ENCODE data around the gene SAMD5.

The SAMD5 gene

DNA sequence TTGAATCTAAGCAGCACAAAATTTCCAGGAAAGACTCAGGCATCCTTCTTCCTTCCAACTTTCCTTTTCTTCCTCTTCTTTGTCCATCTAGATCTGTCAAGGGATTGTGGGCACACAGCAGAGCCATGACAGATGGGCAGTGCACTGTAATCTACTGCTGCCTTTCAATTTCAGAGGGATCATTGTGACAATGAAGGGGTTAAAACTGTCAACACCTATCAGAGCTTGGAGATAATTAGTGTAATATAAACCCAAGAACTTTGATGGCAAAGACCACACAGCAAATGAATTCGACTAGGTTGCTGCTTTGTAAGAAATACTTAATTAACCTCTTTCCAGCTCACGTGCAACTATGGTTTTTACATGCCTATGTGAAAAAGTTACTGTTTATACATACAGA, 55.0 kb downstream of the SAMD5 start:
- no peak for DNase-seq (ENCODE audit: low read depth)
- TF ChIP-seq, protein P1, sequence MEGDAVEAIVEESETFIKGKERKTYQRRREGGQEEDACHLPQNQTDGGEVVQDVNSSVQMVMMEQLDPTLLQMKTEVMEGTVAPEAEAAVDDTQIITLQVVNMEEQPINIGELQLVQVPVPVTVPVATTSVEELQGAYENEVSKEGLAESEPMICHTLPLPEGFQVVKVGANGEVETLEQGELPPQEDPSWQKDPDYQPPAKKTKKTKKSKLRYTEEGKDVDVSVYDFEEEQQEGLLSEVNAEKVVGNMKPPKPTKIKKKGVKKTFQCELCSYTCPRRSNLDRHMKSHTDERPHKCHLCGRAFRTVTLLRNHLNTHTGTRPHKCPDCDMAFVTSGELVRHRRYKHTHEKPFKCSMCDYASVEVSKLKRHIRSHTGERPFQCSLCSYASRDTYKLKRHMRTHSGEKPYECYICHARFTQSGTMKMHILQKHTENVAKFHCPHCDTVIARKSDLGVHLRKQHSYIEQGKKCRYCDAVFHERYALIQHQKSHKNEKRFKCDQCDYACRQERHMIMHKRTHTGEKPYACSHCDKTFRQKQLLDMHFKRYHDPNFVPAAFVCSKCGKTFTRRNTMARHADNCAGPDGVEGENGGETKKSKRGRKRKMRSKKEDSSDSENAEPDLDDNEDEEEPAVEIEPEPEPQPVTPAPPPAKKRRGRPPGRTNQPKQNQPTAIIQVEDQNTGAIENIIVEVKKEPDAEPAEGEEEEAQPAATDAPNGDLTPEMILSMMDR (IDR thresholded peaks at IDR 0.05; ENCODE audit: low read depth, low read length, missing control alignments), result no peak
- H3K4me3 ChIP-seq (ENCODE audit: low read depth, low read length), result no peak overlapping the region

DNA sequence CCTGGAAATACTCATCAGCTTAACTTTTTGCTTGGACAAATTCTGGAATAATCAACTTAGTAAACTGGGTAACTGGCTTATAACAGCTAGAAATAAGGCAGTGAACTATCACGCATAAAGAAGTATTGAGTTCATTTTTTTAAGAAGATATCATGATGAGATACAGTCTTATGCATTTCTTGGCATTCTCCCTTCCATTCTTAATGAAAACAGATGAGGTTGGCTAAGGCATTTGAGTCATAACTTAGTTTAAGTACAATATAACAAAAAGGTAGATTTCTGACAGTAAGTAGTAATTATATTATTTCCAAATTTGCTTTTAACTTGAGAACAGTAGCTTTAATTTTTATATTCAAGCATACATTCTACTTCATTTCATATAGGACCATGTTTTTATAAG, 56.1 kb downstream of the SAMD5 start:
- H3K4me3 ChIP-seq (ENCODE audit: low read depth, low read length), result no peak overlapping the region
- TF ChIP-seq, protein P1 (IDR thresholded peaks at IDR 0.05; ENCODE audit: low read depth, low read length, missing control alignments), result no peak
- DNase-seq (ENCODE audit: low read depth), result no peak

DNA sequence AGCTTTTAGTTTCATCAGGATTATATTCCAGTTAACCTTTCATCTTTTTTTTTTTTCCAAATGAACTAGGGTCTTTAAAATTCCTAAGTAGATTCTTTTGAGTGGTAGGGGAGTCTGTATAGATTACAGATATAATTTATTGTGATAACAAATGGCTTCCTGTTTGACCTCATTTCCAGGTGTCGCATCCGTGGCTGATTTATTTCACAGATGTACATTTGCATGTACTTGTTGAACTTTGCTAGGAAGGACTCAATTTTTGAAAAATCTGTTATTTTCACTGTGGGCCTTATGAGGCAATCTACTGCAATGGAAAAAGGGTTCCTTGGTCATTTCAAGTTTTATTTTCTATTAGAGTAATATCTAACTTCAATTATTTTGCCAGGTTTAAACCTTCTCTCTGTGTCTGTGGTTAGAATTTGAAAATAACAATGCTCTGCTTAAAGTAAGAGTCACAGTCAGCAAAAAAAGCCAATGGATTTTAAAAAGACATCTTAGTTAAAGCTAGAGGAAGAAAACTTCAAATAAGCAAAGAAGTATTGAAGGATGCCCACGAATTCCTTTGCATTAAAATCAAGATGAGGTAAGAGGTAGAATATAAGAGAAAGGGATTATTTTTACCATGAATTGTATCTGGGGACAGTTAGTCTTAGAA, 57.9 kb downstream of the SAMD5 start:
- H3K4me3 ChIP-seq (ENCODE audit: low read depth, low read length), result no peak overlapping the region
- TF ChIP-seq, protein P1 (IDR thresholded peaks at IDR 0.05; ENCODE audit: low read depth, low read length, missing control alignments), result no peak
- DNase-seq (ENCODE audit: low read depth), result no peak

DNA sequence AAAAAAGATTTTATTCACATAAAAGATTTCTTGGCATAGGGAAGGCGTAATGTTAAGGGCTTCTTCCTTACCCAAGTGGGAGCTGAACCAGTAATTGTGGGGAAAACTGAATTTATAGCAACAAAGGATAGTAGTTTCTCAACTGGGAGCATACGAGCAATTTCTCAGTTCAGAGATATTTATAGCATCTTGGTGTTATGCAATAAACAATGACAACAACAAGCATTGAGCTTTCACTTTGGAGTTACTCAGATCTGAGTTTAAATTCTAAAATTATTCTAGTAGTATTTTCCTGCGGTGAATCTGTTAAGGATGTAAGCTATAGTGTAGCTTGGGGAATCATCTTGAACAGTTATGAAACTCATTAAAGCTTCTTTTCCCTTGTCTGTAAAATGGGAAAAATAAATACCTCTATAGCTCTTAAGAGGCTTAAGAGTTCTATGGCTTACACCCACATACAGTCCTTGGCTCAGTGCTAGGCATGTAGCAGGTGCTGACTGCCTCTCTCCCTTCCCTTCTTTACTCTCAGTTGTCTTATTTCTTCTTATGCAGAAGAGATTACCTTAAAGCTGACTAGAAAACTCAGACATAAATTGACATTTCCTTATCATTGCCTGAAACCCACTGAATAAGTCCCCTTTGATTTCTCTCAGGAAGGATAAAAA, 58.8 kb downstream of the SAMD5 start:
- TF ChIP-seq, protein P1 (IDR thresholded peaks at IDR 0.05; ENCODE audit: low read depth, low read length, missing control alignments), result no peak
- DNase-seq (ENCODE audit: low read depth), result no peak
- no peak overlapping the region for H3K4me3 ChIP-seq (ENCODE audit: low read depth, low read length)

DNA sequence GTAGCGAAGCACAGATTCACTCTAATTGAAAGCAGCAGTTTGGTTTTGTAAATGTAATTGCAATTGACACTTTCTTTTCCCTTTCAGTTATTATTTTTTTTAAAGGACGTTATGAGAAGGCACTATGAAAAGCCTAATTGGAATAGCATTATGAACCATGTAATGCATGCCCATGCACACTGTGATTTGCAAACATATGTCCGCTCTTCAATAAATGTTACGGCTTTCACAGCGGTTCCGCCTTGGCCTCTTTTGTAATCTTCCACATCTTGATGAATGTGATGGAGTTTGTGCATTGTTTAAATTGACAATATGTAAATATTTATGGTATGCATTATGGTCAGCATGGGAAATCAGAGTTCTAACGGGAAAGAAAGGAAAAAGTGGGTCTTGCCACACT, 61.3 kb downstream of the SAMD5 start:
- DNase-seq (ENCODE audit: low read depth), result no peak
- no peak overlapping the region for H3K4me3 ChIP-seq (ENCODE audit: low read depth, low read length)
- TF ChIP-seq, protein P1 (IDR thresholded peaks at IDR 0.05; ENCODE audit: low read depth, low read length, missing control alignments), result no peak

DNA sequence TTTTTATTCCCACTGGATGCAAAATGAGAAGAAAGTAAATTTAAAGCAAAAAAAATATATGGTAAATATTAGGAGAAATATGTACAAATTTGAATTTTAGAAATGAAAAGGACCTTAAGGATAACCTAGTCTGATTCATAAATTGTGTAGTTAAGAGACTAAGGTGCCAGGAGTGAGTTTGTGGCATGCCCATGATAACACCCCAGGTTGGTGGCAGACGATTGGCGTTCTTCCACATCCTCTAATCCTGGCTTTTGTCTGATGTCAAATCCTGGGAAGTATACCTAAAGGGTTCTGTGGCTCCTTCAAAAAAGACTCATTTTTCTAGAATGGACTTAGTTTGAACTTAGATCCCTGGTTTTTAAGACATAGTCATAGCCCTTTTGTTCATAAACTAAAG, 62.2 kb downstream of the SAMD5 start:
- TF ChIP-seq, protein P1 (IDR thresholded peaks at IDR 0.05; ENCODE audit: low read depth, low read length, missing control alignments), result no peak
- no peak overlapping the region for H3K4me3 ChIP-seq (ENCODE audit: low read depth, low read length)
- no peak for DNase-seq (ENCODE audit: low read depth)

DNA sequence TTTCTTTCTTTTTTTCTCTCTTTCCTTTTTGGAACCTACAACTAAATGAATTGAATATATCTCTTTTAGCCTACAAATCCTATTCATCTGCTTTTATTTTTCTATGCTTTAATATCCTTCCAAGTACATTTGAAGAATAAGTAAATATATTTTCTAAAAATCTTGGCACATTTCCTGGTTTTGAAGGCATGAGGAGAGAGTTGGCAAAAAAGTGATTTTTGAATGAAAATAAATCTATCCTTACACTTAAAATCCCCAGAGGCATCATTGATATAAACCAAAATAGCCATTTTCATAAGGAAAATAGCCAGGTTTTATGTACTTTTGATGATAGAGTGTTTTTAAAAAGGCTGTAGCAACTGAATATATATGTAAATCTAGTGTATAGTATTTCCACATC, 69.0 kb downstream of the SAMD5 start:
- no peak for DNase-seq (ENCODE audit: low read depth)
- TF ChIP-seq, protein P1 (IDR thresholded peaks at IDR 0.05; ENCODE audit: low read depth, low read length, missing control alignments), result no peak
- H3K4me3 ChIP-seq (ENCODE audit: low read depth, low read length), result no peak overlapping the region

Measured in GM12864 (cell line).